ENCODE measurements around the gene ANKRD23.

Gene ANKRD23

DNA sequence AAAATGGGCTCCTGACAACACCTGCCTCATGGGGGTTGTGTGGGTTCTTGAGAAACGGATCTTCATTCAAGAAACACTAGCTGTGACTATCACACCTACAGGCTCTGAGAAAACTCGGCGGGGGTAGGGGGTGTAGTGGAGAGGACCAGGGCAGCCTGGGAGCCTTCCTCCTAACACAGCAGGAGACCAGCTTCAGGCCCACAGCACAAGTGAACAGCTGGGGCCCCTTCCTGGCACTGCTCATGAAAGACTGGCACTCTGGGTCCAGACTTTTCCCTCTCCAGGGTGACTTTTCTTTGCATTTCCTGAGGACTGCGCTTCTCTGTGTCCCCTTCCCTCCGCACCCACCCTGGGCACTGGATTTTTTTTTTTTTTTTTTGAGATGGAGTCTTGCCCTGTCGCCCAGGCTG is 33.2 kb upstream of the ANKRD23 start:
- TF ChIP-seq, protein P1, sequence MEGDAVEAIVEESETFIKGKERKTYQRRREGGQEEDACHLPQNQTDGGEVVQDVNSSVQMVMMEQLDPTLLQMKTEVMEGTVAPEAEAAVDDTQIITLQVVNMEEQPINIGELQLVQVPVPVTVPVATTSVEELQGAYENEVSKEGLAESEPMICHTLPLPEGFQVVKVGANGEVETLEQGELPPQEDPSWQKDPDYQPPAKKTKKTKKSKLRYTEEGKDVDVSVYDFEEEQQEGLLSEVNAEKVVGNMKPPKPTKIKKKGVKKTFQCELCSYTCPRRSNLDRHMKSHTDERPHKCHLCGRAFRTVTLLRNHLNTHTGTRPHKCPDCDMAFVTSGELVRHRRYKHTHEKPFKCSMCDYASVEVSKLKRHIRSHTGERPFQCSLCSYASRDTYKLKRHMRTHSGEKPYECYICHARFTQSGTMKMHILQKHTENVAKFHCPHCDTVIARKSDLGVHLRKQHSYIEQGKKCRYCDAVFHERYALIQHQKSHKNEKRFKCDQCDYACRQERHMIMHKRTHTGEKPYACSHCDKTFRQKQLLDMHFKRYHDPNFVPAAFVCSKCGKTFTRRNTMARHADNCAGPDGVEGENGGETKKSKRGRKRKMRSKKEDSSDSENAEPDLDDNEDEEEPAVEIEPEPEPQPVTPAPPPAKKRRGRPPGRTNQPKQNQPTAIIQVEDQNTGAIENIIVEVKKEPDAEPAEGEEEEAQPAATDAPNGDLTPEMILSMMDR (IDR thresholded peaks at IDR 0.05; ENCODE audit: low read depth, low read length) = no peak
- DNase-seq (ENCODE audit: low read depth in 2 of 2) = no peak
- H3K4me3 ChIP-seq (replicated peaks in 1 of 2; ENCODE audit: low read depth in 2 of 2, low read length in 2 of 2) = no peak overlapping the region

DNA sequence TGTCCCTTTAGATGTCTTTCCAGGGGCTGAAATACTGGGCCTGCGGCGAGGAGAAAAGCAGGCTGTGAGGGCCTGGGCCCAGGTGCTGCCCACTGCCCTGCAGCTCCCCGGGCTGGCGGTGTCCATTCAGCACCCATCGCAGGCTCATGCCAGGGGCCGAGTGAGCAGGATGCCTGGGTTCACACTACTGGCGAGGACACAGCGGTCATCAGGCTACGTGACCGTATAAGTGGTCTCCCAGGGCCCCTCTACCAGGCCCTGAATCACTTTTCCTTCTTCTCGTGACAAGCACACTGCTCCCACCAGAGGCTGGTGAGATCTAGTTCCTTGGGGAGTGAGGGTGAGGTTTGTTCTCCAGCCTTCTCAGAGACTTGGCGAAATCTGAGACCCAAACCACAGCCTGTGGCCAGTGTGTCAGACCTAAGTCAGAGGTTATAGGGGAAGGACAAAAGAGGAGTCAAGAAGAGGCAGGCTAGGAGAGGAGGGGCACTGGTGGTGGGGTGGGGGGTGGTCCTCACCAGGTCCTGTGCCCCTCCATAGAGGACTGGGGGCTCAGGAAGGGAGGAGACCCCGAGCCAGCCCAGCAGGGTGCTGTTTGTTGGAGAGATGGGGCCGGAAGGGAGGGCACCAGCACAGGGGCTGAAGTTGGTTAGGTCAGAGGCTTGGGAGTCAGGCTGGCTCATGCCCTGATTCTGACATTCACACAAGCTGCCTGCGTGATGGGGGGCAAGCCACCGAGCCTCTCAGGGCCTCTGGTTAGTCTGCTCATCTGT is 32.6 kb upstream of the ANKRD23 start:
- no peak overlapping the region for H3K4me3 ChIP-seq (replicated peaks in 1 of 2; ENCODE audit: low read depth in 2 of 2, low read length in 2 of 2)
- DNase-seq (ENCODE audit: low read depth in 2 of 2) = peak in 1 of 2 donors; percentile 52
- TF ChIP-seq, protein P1 (IDR thresholded peaks at IDR 0.05; ENCODE audit: low read depth, low read length) = no peak

DNA sequence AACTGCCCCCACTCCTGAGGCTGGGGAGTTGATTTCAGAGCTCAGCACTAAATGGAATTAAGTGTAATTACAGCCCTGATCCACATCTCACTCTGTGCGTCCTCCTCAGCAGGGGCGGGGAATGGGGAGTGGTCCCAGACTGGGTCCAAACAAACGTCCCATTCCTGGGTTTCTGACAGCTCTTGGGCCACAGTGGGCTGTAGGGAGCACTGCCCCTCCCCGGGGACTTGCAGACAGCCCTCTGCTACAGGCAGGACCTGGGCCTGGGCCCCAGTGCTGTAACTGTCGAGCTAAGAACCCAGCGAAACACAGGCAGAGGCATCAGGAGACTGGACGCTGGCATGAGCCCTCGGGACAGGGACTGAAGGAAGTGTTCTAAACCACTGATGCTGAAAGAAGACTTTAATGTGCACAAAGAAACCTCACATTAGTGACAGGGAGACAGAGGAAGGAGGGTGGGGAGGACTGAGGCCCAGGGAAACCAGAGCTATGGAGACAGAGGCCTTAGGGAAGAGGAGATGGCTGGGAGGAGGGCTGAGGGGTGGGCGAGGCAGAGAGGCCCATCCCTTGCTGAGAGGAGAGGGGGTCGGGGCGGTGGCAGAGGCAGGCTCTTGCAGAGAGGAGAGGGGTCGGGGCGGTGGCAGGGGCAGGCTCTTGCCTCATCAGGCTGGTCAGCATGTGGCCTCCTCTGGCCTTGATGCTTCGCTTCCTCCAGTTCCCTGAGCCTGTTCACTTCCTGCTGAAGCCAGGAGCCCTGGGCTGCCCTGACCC is 31.9 kb upstream of the ANKRD23 start:
- DNase-seq (ENCODE audit: low read depth in 2 of 2) = no peak
- no peak overlapping the region for H3K4me3 ChIP-seq (replicated peaks in 1 of 2; ENCODE audit: low read depth in 2 of 2, low read length in 2 of 2)
- TF ChIP-seq, protein P1 (IDR thresholded peaks at IDR 0.05; ENCODE audit: low read depth, low read length) = no peak

DNA sequence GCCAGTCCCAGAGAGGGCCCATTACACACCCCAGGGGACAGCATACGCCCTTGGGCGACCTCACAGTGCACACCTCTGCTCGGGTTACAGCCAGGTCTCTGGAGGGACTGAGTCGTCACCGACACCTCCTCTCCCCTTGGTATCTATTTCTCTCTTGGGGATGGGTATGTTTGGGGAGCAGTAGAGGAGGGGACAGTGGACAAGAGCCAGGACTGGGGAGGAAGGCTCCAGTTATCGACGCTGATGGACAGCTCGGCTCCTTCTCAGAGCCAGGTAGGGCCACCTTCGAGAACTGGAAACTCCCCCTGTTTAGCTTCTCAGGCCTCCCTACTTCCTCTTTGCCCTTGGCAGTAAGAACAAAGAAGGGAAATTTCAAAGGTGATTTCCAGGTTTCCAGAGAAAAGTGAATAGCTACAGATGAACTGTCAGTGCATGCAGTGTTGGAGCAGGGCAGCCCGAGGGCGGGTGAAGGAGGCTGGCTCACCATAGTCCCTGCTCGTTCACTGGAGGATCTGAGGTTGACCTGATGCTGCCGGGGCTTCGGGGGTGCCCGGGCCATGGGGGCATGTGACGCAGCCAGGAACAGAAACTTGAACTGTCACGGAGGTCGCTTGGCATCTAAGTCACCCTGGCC is 30.5 kb upstream of the ANKRD23 start:
- no peak overlapping the region for H3K4me3 ChIP-seq (replicated peaks in 1 of 2; ENCODE audit: low read depth in 2 of 2, low read length in 2 of 2)
- TF ChIP-seq, protein P1 (IDR thresholded peaks at IDR 0.05; ENCODE audit: low read depth, low read length) = no peak
- no peak for DNase-seq (ENCODE audit: low read depth in 2 of 2)

DNA sequence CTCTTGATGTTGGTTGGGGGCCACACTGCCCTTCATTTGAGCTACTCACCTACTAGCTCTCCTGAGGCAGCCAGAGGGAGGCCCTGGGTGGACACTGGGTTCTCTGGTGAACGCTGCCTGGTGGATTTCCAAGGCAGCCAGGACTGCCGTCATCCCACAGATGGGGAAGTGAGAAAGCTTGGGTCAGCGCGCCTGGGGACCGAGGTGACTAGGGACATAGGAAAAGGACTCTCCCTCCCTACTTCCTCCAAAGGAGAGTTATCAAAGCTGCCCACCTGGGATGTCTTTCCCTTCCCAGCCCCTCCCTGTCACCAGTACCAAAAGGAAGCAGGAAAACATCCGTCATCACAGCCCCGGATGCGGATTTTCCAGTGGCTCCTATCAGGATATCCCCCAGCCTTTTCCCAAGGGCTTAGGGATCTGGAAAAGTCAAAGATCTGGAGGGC is 29.9 kb upstream of the ANKRD23 start:
- H3K4me3 ChIP-seq (replicated peaks in 1 of 2; ENCODE audit: low read depth in 2 of 2, low read length in 2 of 2) = no peak overlapping the region
- no peak for DNase-seq (ENCODE audit: low read depth in 2 of 2)
- TF ChIP-seq, protein P1 (IDR thresholded peaks at IDR 0.05; ENCODE audit: low read depth, low read length) = no peak

DNA sequence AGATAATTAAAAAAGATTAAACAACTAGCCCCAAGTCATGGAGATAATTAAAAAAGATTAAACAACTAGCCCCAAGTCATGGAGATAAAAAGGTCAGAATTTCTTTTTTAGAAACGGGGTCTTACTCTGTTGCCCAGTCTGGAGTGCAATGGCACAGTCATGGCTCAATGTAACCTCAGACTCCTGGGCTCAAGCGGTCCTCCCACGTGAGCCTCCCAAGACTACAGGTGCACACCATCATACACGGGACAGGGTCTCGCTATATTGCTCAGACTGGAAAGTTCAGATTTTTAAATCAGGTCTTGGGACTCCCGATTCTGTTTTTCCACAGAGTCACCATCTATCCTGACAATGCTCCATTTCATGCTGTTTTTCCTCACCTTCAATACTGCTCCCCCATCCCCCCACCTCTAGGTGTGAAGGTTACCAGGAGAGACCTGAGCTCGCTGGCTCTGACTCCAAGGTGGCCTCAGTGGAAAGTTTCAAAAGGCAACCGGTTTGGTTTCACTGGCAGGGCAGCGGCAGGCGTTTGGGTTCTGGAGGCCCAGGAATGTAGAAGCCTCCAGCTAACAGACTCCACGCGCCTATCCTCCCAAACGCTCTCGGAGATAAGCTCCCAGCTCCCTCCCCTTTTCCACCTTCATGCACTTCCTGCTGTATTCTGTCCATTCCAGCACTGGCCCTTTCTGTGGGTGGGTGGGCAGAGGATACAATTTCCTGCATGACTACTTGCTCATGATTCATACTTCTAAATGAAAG is 28.9 kb upstream of the ANKRD23 start:
- DNase-seq (ENCODE audit: low read depth in 2 of 2) = peak in 1 of 2 donors; percentile 56
- no peak overlapping the region for H3K4me3 ChIP-seq (replicated peaks in 1 of 2; ENCODE audit: low read depth in 2 of 2, low read length in 2 of 2)
- TF ChIP-seq, protein P1 (IDR thresholded peaks at IDR 0.05; ENCODE audit: low read depth, low read length) = no peak
